HepG2 (cell line): Measurements from ENCODE around the gene SPECC1L. TPM values are rescaled to one million over a fixed set of nuclear protein-coding genes. Genes with fewer than 3 reads are reported as not detected.

Source experiments
- ATAC-seq: fragments of 200-7000 bp; cut with Tn5 transposase; 3 replicates; pipeline ENCODE4 v1.9.1; 2020; ENCODE audit warnings: mild to moderate bottlenecking, moderate library complexity
- BruUV-seq: library from RNA; stranded (reverse); fragments of 400-500 nt; replicated peaks from 2 replicates; lab custom pipeline; 2021; lab: Mats Ljungman, UMichigan
- CTCF ChIA-PET: fragments of 300-600 bp; formaldehyde crosslinking; extraction: SDS; loops from one replicate; lab custom pipeline; 2021; ENCODE audit warnings: low total read pairs, inconsistent platforms, low intra/inter-chr PET ratio; lab: Yijun Ruan, JAX
- POLR2A ChIA-PET: fragments of 350-600 bp; sonication (Branson Sonifier 250); formaldehyde crosslinking; loops from one replicate; lab custom pipeline; 2020; ENCODE audit warnings: antibody characterized with exemption, inconsistent platforms; lab: Yijun Ruan, JAX
- DNase-seq: peaks from one replicate; pipeline ENCODE4 v3.0.0-alpha.2; 2015; ENCODE audit warnings: low spot score
- FAIRE-seq: peaks from 3 replicates; lab custom pipeline; 2011; peaks lifted over from hg19 to GRCh38; lab: Jason Lieb, UNC
- H2AFZ ChIP-seq: one replicate; pipeline ENCODE4 v1.6.1; 2011; ENCODE audit warnings: low read length, inconsistent platforms
- H3K27ac ChIP-seq: fragments of 300-600 bp; 3 replicates; pipeline ENCODE4 v1.8.0; 2011; ENCODE audit warnings: mixed run types, mild to moderate bottlenecking, mixed read lengths, low read length, inconsistent platforms; ENCODE audit not compliant: insufficient read depth; ENCODE audit errors: extremely low read length
- H3K27me3 ChIP-seq, 2 experiments: fragments of 200-600 bp in 1 of 2; 2 replicates in 1 of 2; 3 replicates in 1 of 2; pipeline versions ENCODE4 v1.6.0 to v1.8.0; 2011; ENCODE audit warnings: low read length in 2 of 2, mild to moderate bottlenecking in 2 of 2, moderate library complexity in 2 of 2, inconsistent platforms in 1 of 2; ENCODE audit not compliant: insufficient read depth in 2 of 2, control insufficient read depth in 1 of 2
- H3K36me3 ChIP-seq, 2 experiments: fragments of 200-600 bp in 1 of 2; replicated peaks in 1 of 2; 2 replicates in 1 of 2; 3 replicates in 1 of 2; pipeline versions ENCODE4 v1.5.1 to v1.8.0; 2011; ENCODE audit warnings: low read length in 2 of 2, inconsistent platforms in 1 of 2; ENCODE audit not compliant: insufficient read depth in 2 of 2, control insufficient read depth in 1 of 2
- H3K4me1 ChIP-seq: 2 replicates; pipeline ENCODE4 v1.5.1; 2012; ENCODE audit warnings: low read length, inconsistent platforms; ENCODE audit not compliant: insufficient read depth
- H3K4me2 ChIP-seq: 2 replicates; pipeline ENCODE4 v1.6.0; 2011; ENCODE audit warnings: low read depth, low read length, inconsistent platforms
- H3K4me3 ChIP-seq, 3 experiments: fragments of 200-600 bp in 1 of 3; sonication (generic), shearing (Covaris generic) in 1 of 3; replicated peaks in 1 of 3; 2 replicates each; pipeline ENCODE4 v1.5.1; 2011 to 2016; ENCODE audit warnings: low read length in 3 of 3, inconsistent platforms in 2 of 3, low read depth in 2 of 3, mild to moderate bottlenecking in 2 of 3, control low read depth in 1 of 3, mixed read lengths in 1 of 3; ENCODE audit not compliant: insufficient read depth in 1 of 3
- H3K79me2 ChIP-seq: one replicate; pipeline ENCODE4 v1.6.1; 2011; ENCODE audit warnings: low read length, inconsistent platforms; ENCODE audit not compliant: insufficient read depth
- H3K9ac ChIP-seq: 2 replicates; pipeline ENCODE4 v1.6.0; 2011; ENCODE audit warnings: mild to moderate bottlenecking, low read depth, low read length, inconsistent platforms; ENCODE audit not compliant: insufficient read depth
- H3K9me3 ChIP-seq: 2 replicates; pipeline ENCODE4 v1.5.1; 2012; ENCODE audit warnings: mild to moderate bottlenecking, low read length
- H4K20me1 ChIP-seq: 2 replicates; pipeline ENCODE4 v1.6.0; 2011; ENCODE audit warnings: inconsistent platforms, mild to moderate bottlenecking, low read length, moderate library complexity; ENCODE audit not compliant: insufficient read depth
- ELK4 ChIP-seq: sonication (generic); formaldehyde crosslinking; IDR thresholded peaks from 2 replicates; pipeline ENCODE4 v1.9.0; 2021; ENCODE audit warnings: missing genetic modification reagents, borderline replicate concordance
- JUND ChIP-seq: sonication (generic); formaldehyde crosslinking; IDR thresholded peaks from 2 replicates; pipeline ENCODE4 v1.8.0; 2022; ENCODE audit warnings: mild to moderate bottlenecking, missing genetic modification reagents
- MEIS2 ChIP-seq: sonication (generic); formaldehyde crosslinking; IDR thresholded peaks from 2 replicates; pipeline ENCODE4 v1.9.0; 2021; ENCODE audit warnings: mild to moderate bottlenecking, missing genetic modification reagents
- NAIF1 ChIP-seq: sonication (generic); formaldehyde crosslinking; IDR thresholded peaks from 2 replicates; pipeline ENCODE4 v1.5.0; 2020; ENCODE audit warnings: mild to moderate bottlenecking, missing genetic modification reagents, borderline replicate concordance
- TAF15 ChIP-seq: fragments of 200-400 bp; formaldehyde crosslinking; IDR thresholded peaks from one replicate; pipeline ENCODE4 v1.6.1; 2018; ENCODE audit warnings: mild to moderate bottlenecking, low read depth, low read length; ENCODE audit not compliant: poor library complexity, severe bottlenecking
- U2AF2 ChIP-seq: fragments of 200-400 bp; formaldehyde crosslinking; IDR thresholded peaks from 2 replicates; pipeline ENCODE4 v1.6.1; 2017; ENCODE audit warnings: low read depth, mild to moderate bottlenecking, low read length
- ZBTB38 ChIP-seq: sonication (generic); formaldehyde crosslinking; IDR thresholded peaks from 2 replicates; pipeline ENCODE4 v1.5.1; 2020; ENCODE audit warnings: mild to moderate bottlenecking, missing genetic modification reagents
- ZNF564 ChIP-seq: sonication (generic); formaldehyde crosslinking; IDR thresholded peaks from 2 replicates; pipeline ENCODE4 v1.8.1; 2023; ENCODE audit warnings: mild to moderate bottlenecking, missing genetic modification reagents
- ZNF816 ChIP-seq: sonication (generic); formaldehyde crosslinking; IDR thresholded peaks from 2 replicates; pipeline ENCODE4 v1.8.0; 2022; ENCODE audit warnings: missing genetic modification reagents, mild to moderate bottlenecking, borderline replicate concordance
- WGBS: methylation state at CpG from one replicate; pipeline ENCODE4 v1.1.6; 2017; ENCODE audit warnings: low lambda C conversion rate; 5-methylcytosine and 5-hydroxymethylcytosine counted together
- in situ Hi-C: cut with HindIII; loops from 2 replicates; pipeline ENCODE4 v1.10.0; 2017; ENCODE audit warnings: low pct_unique_long_range_greater_than_20kb; ENCODE audit not compliant: extremely low pct_ligation_motif_present
- intact Hi-C: fragments of 100-400 bp; cut with micrococcal nuclease; formaldehyde crosslinking; loops from one replicate; pipeline ENCODE4 v1.10.0; 2022; ENCODE audit not compliant: unreplicated experiment
- polyA plus RNA-seq, 8 experiments: library from polyadenylated mRNA; depleted of rRNA in 3 of 8; stranded (reverse) in 7 of 8; unstranded in 1 of 8; fragments of >200 nt; fragmentation: Illumina TruSeq in 4 of 8; extraction: Trizol in 4 of 8; gene quantifications; 2 replicates each; pipeline versions ENCODE4 v1.2.1 to v1.2.3, GENCODE V29; 2011 to 2016; ENCODE audit warnings: low read depth in 4 of 8, missing spikeins in 1 of 8, mixed read lengths in 1 of 8; ENCODE audit not compliant: insufficient read depth in 1 of 8
- total RNA-seq, 5 experiments: library from RNA; depleted of rRNA; stranded (reverse); fragments of >200 nt; fragmentation: Illumina TruSeq; extraction: Trizol; gene quantifications; 2 replicates each; pipeline ENCODE4 v1.2.3, GENCODE V29; 2016; ENCODE audit warnings: low read depth in 1 of 5
- TF ChIP-seq, protein P1 (sequence below): sonication (generic); formaldehyde crosslinking; IDR thresholded peaks from 2 replicates; pipeline ENCODE4 v1.4.0; 2020; ENCODE audit warnings: missing genetic modification reagents, borderline replicate concordance

SPECC1L gene
- total and polyA plus RNA-seq, 2 of the 13 experiments (the other 11 are each of a cell fraction or from before 2014, with no cell fraction given) = 14.1 to 30.3 TPM

DNA sequence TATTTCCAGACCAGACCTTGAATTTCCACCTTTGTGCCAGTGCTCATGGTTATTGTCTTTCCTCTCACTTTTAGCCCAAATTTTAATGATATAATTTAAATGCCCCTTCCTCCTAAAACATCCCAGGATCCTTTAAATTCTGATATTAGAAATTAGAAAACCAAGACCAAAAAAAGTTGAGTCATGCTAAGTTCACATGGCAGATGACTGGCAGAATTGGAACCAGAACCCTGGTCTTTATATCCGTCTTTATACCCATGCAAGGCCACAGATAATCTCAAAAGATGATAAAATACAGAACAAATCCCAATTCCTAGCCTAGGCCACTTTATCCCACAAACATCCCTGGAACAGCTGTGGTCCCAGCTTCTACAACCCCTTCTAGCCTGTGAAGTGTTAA is 183.2 kb downstream of the SPECC1L start:
- intact Hi-C loops = no loop called here
- H3K27me3 ChIP-seq = peaks cover 0 to 3% of the 10 kb centered on the region in 2 experiments; a peak in 1 of 5 replicates
- no peak for ATAC-seq
- no peaks in the 10 kb centered on the region for H3K9me3 ChIP-seq
- no peaks in the 10 kb centered on the region for H3K36me3 ChIP-seq
- no peak overlapping the region for H3K4me2 ChIP-seq
- no TSS peak for BruUV-seq
- CTCF ChIA-PET = no interaction called here
- 24% methylated on average over 1 of the region's 1 CpG for WGBS
- no peak overlapping the region for H2AFZ ChIP-seq
- no peaks in the 10 kb centered on the region for H4K20me1 ChIP-seq
- no peaks in the 10 kb centered on the region for H3K79me2 ChIP-seq
- peaks cover 25% of the 10 kb centered on the region for H3K4me1 ChIP-seq
- no peak overlapping the region for H3K4me3 ChIP-seq
- TF ChIP-seq ZNF564 (CRISPR knock-in tag) (no peak), ZNF816 (CRISPR knock-in tag) (no peak), ZBTB38 (CRISPR knock-in tag) (no peak), U2AF2 (no peak), TAF15 (no peak), MEIS2 (CRISPR knock-in tag) (no peak), JUND (no peak), NAIF1 (no peak), ELK4 (no peak)
- TF ChIP-seq, protein P1, sequence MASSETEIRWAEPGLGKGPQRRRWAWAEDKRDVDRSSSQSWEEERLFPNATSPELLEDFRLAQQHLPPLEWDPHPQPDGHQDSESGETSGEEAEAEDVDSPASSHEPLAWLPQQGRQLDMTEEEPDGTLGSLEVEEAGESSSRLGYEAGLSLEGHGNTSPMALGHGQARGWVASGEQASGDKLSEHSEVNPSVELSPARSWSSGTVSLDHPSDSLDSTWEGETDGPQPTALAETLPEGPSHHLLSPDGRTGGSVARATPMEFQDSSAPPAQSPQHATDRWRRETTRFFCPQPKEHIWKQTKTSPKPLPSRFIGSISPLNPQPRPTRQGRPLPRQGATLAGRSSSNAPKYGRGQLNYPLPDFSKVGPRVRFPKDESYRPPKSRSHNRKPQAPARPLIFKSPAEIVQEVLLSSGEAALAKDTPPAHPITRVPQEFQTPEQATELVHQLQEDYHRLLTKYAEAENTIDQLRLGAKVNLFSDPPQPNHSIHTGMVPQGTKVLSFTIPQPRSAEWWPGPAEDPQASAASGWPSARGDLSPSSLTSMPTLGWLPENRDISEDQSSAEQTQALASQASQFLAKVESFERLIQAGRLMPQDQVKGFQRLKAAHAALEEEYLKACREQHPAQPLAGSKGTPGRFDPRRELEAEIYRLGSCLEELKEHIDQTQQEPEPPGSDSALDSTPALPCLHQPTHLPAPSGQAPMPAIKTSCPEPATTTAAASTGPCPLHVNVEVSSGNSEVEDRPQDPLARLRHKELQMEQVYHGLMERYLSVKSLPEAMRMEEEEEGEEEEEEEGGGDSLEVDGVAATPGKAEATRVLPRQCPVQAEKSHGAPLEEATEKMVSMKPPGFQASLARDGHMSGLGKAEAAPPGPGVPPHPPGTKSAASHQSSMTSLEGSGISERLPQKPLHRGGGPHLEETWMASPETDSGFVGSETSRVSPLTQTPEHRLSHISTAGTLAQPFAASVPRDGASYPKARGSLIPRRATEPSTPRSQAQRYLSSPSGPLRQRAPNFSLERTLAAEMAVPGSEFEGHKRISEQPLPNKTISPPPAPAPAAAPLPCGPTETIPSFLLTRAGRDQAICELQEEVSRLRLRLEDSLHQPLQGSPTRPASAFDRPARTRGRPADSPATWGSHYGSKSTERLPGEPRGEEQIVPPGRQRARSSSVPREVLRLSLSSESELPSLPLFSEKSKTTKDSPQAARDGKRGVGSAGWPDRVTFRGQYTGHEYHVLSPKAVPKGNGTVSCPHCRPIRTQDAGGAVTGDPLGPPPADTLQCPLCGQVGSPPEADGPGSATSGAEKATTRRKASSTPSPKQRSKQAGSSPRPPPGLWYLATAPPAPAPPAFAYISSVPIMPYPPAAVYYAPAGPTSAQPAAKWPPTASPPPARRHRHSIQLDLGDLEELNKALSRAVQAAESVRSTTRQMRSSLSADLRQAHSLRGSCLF = no peak
- TF ChIP-seq, all 625 proteins: peak for 0
- DNase-seq (no peak), FAIRE-seq (no peak)
- H3K9ac ChIP-seq = no peak overlapping the region
- in situ Hi-C loops = no loop called here
- POLR2A ChIA-PET = no interaction called here
- H3K27ac ChIP-seq = no peak overlapping the region
